GM21528 (cell line): ENCODE data around the gene SSR2.
"Not testable (repeated sequence)": the region's sequence is repeated elsewhere in the genome, so short reads cannot be mapped to it uniquely, and the experiment has no call there.

Experiments used
- ATAC-seq: cut with Tn5 transposase; IDR thresholded peaks from one replicate; pipeline ENCODE4 v1.9.1; 2021; ENCODE audit warnings: mild to moderate bottlenecking, moderate library complexity; ENCODE audit not compliant: unreplicated experiment, low FRiP score

Gene SSR2

DNA sequence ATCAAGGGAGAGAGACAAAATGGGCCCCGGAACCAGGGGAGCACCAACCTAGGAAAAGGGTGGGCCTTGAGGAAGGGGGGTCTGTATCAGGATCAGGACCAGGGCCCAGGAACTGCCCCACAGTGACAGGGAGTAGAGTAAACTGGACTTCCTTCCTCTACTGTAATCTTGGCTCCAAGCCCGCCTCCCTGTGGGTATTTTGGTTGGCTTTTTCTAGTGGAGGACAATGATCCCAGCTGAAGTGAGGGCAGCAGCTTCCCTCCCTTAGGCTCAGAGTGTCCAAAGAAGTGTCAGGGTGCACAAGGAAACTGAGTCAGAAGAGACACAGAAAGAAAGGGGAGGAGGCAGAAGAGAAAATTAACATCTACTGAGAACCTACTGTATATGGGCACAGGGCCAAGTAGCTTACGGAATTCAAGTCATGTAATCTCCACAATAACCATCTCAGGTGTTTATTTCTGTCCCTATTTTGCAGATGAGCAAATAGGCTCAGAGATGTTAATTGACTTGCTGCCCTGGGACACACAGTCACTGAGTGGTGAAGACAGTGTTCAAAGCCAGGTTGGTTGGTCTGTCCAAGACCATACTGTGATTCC, 28.0 kb upstream of the SSR2 start:
- no peak for ATAC-seq

DNA sequence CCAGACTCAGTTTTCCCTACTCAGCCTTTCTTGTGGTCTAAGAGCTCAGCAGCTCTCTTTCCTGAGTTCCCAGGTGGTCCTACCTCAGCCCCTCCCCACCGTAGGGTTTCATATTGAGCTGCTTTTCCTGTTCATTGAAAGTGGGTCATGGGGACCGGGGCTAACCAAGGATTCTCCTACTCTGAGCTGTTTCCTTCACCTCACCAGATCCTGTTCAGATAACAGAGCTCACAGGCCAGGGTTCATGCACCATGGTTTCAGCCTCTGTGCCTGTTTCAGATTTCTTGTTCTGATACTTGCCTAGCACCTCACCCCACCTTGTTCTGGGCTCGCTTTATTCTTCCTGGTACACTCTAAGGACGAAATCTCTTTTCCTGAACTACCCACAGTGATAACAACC, 24.3 kb upstream of the SSR2 start:
- ATAC-seq = no peak

DNA sequence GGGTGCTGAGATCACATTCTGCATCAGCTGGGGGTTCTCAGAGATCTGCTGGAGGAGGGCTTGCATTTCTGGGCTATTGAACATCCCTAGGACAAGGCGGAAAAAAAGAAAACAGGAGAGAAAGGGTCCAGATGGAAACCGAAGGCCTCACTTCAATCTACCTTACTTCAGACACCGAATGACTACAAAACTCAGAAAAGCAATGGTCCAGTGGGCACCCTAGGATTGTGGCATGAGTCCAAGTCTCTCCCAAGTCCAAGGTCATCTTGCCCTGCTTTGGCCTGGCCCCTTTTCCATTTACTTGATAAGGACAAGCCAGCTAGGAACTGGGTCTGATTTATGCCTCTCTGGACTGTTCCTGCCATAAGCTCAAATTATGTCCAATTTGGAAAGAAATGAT, 22.1 kb upstream of the SSR2 start:
- ATAC-seq = no peak

DNA sequence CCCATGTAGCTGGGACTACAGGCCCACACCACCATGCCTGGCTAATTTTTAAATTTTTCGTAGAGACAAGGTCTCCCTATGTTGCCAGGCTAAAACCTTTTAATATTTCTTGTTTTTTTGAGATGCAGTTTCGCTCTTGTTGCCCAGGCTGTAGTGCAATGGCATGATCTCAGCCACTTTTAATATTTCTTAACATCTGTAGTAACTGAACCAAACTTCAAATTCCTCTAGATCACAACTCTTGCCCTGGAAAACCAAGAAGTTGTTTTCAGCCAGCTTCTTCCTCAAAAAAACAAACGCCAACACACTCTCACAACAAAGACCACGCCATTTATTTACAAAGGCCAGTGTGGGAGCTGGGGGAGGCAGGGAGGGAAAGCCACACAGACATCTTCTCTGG, 14.2 kb upstream of the SSR2 start:
- not testable (repeated sequence) for ATAC-seq

DNA sequence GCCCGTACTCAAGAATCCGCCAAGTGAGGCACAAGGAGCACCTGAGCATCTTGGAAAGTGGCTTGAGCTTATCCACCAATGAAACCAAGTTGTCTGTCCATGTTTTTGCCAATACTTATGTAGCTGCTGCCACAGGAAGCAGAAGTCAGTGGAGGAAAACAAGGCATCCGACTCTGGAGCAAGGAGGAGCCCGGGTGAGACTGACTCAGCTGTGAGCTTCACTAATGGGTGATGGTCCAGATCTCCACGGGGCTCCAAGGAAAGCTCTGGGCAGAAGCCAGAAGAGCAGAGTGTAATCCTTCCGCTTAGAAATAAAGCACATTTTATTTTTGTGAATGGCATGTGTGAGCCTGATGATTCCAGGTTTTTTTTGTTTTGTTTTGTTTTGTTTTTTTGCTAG, 12.3 kb upstream of the SSR2 start:
- ATAC-seq = no peak

DNA sequence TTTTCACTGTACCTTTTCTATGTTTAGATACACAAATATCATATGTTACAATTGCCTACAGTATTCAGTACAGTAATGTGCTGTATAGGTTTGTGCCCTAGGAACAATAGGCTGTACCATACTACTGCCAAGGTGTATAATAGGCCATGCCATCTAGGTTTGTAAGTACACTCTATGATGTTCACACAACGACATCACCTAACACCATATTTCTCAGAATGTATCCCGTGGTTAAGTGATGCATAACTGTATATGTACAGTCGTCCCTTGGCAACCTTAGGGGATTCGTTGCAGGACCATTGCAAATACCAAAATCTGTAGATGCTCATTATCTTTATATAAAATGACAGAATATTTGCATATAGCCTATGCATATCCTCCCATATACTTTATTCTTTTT, 5.8 kb upstream of the SSR2 start:
- no peak for ATAC-seq

DNA sequence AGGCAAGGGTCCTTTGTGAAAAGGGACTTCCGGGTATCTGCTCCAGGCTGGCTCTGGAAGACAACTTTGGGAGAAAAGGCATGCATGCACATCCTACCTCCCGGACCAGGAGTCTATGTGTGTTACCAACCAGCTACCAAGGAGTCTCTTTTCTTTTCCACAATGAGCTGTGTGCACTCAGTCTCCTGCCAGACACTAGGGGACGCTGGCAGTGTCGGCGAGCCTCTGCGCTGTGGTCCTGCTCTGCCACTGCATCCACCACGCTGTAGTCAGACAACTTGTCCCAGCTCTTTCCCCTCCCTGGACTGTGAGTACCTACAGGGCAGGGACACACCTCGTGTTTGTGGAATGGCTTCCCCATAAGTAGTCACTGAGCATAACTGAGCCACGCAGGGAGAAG, 5.1 kb upstream of the SSR2 start:
- ATAC-seq = no peak

DNA sequence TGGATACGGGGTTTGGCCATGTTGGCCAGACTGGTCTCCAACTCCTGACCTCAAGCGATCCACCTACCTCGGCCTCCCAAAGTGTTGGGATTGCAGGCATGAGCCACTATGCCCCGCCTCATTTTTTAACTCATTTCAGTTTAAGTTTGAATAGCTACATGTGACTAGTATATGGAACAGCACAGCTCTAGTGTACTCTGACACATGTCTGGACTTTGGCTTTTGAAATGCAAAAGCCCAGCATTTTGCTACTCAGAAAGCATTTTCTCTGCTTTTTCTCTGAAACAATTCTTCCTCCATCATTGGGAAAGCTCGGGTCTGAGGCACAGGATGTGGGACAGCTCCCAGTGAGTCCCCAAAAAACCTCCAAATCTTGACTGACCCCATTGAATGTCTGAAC, 4.0 kb upstream of the SSR2 start:
- ATAC-seq = no peak

DNA sequence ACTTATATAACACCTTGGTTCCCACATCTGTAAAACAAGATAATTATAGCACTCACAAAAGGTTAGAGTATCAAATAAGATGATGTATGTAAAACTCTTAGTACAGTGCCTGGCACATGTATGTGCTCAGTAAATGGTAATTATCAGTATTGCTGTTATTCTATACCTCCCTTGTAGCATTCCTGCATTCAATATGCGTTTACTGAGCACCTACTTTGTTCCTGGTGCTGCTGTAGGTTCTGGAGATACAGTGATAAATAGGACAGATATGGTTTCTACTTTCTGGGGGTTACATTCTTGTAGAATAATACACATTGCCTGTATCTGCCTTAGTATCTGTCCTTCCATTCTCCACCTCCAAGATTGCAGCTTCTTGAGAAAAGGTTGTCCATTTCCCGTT, 1.2 kb upstream of the SSR2 start:
- ATAC-seq = no peak

DNA sequence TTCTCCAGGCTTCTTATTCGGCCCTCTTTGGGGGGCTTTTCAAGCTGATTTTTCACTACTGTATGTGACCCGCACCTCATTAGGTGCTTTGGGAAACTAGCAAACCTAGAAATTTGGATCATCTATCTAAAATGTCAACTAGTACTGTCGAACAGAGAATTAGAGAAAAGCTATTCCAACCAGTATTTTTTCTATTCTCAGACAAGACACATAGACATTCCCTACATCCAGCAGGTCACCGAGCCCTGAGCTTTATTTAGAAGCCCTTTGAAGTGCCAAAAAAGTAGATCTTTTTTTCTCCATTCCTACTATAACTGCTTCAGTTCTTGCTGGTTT, 310 bp upstream of the SSR2 start:
- no peak for ATAC-seq

DNA sequence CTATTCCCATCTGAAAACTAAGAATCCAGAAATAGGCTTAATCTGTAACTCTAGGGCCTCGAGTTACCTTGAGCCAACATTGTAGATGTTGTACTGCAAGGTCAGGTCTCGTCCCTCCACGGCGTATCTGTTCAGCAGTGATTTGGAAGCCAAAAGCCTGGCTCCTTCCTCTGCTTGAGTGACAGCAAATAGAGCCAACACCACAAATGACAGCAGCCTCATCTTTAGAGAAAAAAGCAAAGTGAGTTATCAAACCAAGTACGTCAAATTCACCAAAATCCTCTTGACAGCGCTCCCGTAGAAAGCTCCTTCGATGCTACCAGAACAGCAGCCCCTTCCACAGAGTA, 832 bp downstream of the SSR2 start:
- ATAC-seq = no peak

DNA sequence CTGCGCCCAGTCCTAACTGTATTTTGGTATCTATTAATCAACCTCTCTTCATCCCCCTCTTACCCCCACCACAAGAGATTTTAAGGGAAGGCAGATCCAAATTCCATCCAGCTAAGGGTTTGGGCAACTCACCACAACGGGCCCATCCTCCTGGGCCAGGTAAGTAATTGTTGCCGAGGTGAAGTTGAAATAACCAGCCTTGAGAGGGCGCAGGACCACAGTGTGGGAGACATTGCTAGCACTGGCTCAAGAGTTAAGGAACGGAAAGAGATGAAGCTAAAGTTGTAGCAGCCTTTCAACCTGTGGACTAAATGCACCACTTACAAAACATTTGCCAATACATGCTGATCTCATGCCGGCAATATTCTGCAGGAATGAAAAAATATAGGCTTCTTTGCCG, 5.9 kb downstream of the SSR2 start:
- no peak for ATAC-seq

DNA sequence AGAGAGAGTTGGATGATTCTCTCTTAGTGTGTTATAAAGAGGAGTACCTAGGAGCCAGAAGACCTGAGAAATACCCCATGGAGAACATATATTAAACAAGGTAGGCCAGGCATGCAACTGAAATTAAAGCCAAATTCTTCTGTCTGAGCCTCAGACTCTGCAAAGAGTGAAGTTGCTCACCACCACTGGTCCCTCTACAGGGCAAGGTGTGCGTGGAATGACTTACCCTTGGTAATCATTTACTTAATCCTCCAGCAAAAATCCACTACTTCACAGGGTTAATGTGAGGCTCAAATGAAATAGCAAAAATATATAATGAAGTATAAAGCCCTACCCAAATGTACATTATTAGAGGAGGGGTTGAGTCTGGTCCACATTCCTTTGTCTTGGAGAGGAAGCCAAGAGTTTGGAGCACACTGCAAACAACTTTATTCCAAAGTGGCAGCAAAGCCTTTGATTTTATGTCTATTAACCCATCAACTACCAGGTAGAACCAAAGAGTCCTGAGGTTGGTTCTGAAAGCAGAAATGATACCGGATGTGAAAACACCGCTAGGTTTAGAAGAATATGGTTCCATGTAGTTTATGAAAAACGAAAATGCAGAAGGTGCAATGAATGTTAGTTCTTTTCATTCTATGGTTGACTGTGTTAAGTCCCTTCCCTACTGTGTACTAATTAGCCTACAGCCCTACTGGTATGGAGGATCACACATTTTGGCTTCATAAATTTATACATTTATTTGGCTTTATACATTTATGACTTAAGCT, 8.5 kb downstream of the SSR2 start:
- ATAC-seq = peak; percentile 73

DNA sequence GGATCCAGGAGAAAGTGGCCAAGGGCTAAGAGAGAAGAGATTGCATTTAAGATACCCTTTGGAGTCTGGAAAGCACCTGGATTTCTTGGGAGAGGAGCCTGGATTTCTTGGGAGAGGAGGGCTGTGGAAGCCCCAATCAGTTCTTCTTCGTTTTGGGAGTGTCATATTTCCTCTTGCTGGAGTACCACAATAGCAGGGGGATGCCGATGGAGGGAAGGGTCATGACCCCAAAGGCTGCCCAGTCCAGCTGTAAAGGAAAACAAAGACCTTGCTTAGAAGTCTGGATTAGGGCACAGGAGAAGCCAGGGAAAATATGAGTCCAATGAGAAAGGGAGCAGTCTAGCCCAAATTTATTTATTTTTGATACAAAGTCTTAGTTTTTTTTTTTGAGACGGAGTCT, 11.3 kb downstream of the SSR2 start:
- no peak for ATAC-seq

DNA sequence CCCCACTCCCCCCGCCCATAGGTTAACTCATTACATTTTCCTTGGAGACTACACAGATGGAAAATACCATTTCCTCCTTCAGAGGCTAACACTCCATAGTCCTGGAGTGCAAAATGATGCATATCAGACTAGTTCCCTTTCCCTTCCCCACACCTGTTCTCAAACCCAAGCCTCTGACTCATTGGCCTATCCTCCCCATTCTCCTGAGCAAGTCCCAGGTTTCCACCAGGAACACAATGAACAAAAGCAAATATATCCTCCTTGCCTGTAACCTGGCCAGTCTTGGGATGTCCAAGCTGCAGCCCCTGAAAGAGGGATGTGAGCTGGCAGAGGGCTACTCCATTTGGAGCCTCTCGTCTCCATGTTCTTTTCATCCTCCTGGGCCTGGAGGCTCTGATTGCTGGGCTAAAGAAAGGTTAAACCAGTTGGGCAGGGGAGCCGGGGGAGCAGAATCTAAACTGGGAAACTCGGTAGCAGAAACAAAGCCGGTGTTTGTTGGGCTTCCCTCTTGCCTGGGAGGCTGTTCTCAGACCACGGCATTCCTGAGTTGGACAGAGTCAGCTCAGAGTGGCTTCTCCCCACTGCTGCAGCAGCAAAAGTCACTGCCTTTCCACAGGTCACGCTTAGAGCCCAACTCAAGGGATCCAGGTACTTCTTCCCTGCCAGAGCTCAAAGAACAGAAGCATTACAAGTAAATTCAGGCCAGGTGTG, 13.9 kb downstream of the SSR2 start:
- ATAC-seq = no peak

DNA sequence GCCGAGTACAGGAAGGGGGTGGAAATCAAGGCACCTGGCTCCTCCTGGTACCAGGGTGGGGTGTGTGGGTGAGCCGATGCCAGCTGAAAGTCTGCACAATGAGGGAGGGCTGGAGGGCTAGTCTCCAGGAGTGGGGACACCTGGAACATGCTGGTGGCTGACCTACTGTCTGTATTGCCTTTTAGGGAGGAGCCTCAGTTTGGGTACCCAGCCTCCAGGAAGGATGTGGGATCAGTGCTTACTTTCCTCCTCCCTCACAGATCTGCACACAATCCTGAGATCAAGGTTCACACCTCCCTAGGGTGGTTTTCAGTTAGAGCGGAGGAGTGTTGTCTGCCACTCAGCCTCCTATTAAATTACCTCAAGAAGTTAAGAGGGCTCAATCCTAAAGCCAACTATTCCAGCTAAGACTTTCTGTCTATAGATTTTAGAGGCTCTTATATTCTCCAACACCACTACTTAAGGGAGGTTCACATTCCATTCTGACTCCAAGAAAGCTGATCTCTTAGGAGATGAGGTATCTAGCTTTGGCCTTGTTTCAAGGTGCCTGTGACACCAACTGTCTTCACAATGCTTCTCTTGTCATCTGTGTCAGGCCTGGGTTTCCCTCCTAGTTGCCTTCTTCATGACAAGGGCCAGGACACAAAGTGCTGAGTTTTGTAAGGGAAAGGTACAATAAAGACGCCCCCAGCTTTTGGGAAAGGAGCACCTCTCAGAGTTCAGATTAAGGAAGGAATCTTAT, 15.7 kb downstream of the SSR2 start:
- ATAC-seq = no peak

DNA sequence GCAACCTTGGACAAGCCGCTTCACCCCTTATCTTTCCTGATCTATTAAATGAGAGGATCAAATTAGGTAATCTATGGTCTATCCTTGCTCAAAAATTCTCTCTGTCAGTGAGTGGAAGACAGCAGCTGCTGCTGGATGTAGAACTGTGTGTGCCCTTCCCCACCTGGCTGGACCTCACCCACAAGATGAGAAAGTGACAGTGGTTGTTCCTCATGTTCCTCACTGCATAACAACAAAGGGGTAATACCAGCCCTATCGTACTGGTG, 16.9 kb downstream of the SSR2 start:
- no peak for ATAC-seq

DNA sequence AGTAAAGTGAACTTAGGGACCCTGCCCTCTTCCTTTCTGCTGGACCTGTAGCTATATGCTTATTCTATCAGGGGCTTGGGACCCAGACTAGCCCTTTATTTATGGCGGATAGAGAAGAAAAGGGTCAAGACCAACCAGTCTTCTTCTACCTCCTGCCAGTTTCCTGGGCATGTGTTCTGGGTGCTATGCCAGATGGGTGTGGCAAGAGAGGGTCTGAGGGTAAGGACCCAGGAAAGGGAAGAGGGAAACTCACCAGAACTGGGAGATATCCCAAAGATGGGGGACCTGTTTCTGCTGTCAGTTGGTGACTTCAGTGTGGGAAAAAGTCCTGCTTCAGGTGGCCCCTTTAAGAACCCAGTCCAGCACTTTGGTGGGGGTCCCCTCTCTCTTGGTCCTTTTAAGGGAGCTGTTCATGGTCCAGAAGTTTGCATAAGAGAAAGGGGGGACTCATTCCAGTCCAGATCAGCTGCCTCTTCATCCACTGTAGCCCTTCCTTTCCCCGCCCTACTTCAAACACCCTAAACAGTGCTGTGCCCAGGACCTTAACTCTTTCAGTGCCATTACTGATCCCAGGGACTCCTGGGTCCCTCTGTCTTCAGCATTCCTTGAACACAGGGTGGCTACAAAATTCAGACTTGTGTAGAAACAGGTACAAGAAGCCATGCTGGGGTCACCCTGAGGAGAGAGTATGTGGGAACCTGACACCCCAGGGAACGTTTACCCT, 18.4 kb downstream of the SSR2 start:
- no peak for ATAC-seq

DNA sequence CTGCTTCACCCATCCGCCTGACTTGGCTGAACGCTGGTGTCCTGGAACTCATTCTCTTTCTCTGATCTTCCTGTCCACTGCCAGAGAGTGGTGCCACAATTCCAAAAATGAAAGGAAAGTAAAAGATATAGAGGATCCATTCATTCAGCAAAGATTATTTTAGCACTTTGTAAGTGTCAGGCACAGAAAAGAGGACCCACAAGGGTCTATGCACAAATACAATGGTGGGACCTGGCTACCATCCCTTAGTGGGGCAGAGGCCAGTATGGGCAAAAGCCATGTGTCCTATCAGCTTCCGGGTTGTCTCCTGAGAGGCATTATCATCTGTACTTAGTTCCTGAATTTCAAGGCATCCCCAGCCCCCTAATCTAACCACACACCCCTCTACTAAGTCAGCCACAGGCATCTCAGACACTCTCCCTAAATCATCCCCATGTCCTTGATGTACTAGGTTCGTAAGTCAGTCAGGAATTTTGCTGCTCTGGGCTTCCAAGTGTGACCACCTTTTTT, 19.0 kb downstream of the SSR2 start:
- ATAC-seq = no peak

DNA sequence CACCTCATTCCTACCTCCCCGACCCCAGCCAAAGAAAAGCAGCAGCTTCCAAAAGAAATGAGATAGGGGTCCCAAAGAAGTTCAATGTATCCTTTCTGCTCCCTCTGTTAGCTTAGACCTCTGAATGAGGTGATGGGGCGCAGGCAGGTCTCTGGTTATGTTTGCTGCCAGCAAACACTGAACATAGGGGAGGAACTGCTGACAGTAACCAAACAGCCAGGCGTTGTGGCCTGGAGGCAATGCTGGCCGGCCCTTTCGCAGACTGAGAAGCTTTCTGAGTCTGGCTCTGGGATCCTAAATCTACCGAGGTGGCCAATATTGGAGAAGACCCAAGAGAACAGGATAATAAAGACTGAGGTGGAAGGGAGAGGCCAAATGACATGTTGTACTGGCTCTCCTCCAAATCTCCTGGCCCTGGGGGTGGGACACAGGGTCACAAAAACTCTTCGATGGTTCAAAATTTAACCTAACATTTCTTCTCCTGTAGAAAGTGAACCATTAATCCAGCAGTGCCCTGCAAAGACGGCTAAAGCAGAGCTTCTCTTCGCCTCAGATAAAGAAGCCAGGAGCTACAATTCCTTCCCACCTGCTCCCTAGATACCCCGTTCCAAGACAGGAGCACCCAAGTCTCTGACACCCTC, 19.6 kb downstream of the SSR2 start:
- no peak for ATAC-seq
